Testis (tissue), 2 donors: Measurements from ENCODE around the gene CCNB2.

Experiments used
- CTCF ChIP-seq, 3 experiments: fragments of 450-650 bp in 2 of 3; fragments of 200-600 bp in 1 of 3; sonication (generic) in 1 of 3; IDR thresholded peaks; one replicate each; pipeline ENCODE4 v1.5.1; 2016 to 2019; ENCODE audit warnings: antibody characterized with exemption in 3 of 3, mild to moderate bottlenecking in 2 of 3, moderate library complexity in 1 of 3
- POLR2A ChIP-seq: fragments of 450-650 bp; IDR thresholded peaks from one replicate; pipeline ENCODE4 v1.6.1; 2017; ENCODE audit warnings: antibody characterized with exemption, mild to moderate bottlenecking, moderate library complexity

GRCh38 chr15:59138243-59138642, 33.3 kb downstream of the CCNB2 start:
- TF ChIP-seq CTCF (IDR thresholded peaks at IDR 0.05) (peak in 2 of 3 experiments; percentile 18 to 38), POLR2A (no peak)
